Measurements from ENCODE around the gene KLHL7. TPM values are rescaled to one million over a fixed set of nuclear protein-coding genes. Genes with fewer than 3 reads are reported as not detected.

The KLHL7 gene
- total RNA-seq, 1 donor from 2014 or later, result 44.0 TPM

DNA sequence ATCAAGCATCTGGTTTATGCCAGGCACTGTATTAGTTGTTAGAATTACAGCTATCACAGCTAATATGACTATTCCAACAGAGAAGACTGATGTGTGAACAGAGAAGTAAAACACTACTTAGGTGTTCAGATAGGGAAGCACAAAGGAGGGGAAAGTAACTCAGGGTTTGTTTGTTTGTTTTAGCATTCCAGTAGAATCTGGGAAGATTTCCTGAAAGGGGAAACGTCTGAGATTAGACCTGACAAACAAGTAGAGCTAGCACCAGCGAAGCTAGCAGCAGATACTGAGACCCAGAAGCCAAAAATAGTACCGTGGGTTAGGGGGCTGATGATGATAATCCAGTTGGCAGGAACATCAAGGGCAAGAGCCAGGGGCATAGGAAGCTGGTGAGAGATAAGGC lies 28.8 kb upstream of the KLHL7 start:
- H3K27ac Mint-ChIP-seq, result peak overlapping the region; percentile 31

DNA sequence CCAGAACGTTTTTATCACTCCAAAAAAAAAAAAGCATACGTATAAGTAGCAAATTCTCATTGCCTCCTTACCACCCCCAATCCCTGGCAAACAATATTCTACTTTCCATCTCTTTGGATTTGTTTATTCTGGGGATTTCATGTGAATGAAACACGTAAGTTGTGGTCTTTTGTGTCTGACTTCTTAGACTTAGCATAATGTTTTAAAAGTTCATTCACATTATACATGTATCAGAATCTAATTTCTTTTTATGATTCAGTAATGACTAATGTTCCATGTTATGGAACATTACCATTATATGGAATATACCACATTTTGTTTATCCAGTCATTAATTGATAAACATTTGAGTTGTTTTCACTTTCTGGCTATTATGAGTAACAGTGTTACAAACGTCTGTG lies 12.5 kb upstream of the KLHL7 start:
- Mint-ChIP-seq H3K27ac (no peak overlapping the region), H3K4me1 (no peaks in the 10 kb centered on the region)

More for the DNA sequence above, 28.8 kb upstream of the KLHL7 start:
- Mint-ChIP-seq H3K36me3 (no peaks in the 10 kb centered on the region), H3K27me3 (ENCODE audit: low read depth) (no peaks in the 10 kb centered on the region), H3K4me1 (peaks cover 44% of the 10 kb centered on the region), H3K9me3 (no peaks in the 10 kb centered on the region), H3K4me3 (no peak overlapping the region)
- TF ChIP-seq, protein P1, sequence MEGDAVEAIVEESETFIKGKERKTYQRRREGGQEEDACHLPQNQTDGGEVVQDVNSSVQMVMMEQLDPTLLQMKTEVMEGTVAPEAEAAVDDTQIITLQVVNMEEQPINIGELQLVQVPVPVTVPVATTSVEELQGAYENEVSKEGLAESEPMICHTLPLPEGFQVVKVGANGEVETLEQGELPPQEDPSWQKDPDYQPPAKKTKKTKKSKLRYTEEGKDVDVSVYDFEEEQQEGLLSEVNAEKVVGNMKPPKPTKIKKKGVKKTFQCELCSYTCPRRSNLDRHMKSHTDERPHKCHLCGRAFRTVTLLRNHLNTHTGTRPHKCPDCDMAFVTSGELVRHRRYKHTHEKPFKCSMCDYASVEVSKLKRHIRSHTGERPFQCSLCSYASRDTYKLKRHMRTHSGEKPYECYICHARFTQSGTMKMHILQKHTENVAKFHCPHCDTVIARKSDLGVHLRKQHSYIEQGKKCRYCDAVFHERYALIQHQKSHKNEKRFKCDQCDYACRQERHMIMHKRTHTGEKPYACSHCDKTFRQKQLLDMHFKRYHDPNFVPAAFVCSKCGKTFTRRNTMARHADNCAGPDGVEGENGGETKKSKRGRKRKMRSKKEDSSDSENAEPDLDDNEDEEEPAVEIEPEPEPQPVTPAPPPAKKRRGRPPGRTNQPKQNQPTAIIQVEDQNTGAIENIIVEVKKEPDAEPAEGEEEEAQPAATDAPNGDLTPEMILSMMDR (IDR thresholded peaks at IDR 0.05; ENCODE audit: unreplicated experiment), result no peak
- DNase-seq (ENCODE audit: low spot score in 2 of 2, unreplicated experiment in 2 of 2), result no peak

DNA sequence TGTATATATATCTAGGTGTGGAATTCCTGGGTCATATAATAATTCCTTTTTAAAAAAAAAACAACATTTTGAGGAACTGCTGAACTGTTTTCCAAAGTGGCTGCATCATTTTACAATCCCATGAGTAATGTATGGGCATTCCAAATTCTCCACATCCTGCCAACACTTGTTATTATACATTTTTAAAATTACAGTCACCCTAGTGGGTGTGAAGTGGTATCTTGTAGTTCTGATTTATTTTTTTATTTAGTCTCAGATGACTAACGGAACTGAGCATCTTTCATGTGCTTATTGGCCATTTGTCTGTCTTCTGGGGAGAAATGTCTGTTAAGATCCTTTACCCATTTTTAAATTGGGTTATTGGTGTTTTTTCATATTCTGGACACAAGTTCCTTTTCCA lies 12.0 kb upstream of the KLHL7 start:
- Mint-ChIP-seq H3K4me1 (no peaks in the 10 kb centered on the region), H3K4me3 (no peak overlapping the region), H3K36me3 (no peaks in the 10 kb centered on the region), H3K27ac (no peak overlapping the region), H3K27me3 (ENCODE audit: low read depth) (peaks cover 15% of the 10 kb centered on the region), H3K9me3 (peaks cover 8% of the 10 kb centered on the region)
- DNase-seq (ENCODE audit: low spot score in 2 of 2, unreplicated experiment in 2 of 2), result no peak
- TF ChIP-seq, protein P1 (IDR thresholded peaks at IDR 0.05; ENCODE audit: unreplicated experiment), result no peak

More for the DNA sequence above, 12.5 kb upstream of the KLHL7 start:
- TF ChIP-seq, protein P1 (IDR thresholded peaks at IDR 0.05; ENCODE audit: unreplicated experiment), result no peak
- no peak for DNase-seq (ENCODE audit: low spot score in 2 of 2, unreplicated experiment in 2 of 2)
- Mint-ChIP-seq H3K36me3 (no peaks in the 10 kb centered on the region), H3K4me3 (no peak overlapping the region), H3K9me3 (peaks cover 4% of the 10 kb centered on the region), H3K27me3 (ENCODE audit: low read depth) (peaks cover 15% of the 10 kb centered on the region)

DNA sequence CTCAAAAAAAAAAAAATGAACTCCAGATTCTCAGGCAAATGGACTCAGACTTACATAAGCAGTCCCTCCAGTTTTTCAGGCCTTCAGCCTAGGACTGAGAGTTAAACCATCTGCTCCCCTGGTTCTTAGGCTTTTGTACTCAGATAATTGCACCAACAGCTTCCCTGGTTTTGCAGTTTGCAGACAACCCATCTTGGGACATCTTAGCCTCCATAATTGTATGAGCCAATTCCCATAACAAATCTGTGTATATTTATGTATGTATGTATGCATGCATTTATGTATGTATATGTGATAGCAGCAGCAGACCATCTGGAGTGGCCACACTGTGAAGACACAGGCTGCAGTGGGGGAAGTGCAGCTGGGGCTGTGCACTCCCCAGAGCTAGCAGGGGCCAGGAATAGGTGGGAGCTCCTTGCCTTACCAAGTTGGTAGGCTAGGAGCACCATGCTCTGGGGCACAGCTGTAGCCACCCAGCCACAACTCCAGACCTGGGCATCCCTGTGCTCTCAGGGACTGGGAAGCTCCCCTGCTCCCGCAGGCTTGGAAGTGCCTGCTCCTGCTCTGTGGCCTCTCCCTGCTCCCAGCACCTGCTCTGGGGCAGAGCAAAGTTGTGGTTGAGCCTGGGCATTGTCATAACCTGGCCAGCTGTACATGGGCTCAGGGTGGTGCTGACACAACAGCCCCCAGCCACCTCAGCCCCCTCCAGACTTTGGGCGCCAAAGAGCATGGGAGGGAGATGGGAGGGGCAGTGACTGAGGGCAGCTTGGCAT lies 8.9 kb upstream of the KLHL7 start:
- Mint-ChIP-seq H3K4me1 (no peaks in the 10 kb centered on the region), H3K27ac (no peak overlapping the region), H3K36me3 (no peaks in the 10 kb centered on the region), H3K27me3 (ENCODE audit: low read depth) (peaks cover 4% of the 10 kb centered on the region), H3K9me3 (peaks cover 13% of the 10 kb centered on the region), H3K4me3 (no peak overlapping the region)
- TF ChIP-seq, protein P1 (IDR thresholded peaks at IDR 0.05; ENCODE audit: unreplicated experiment), result no peak
- DNase-seq (ENCODE audit: low spot score in 2 of 2, unreplicated experiment in 2 of 2), result no peak

DNA sequence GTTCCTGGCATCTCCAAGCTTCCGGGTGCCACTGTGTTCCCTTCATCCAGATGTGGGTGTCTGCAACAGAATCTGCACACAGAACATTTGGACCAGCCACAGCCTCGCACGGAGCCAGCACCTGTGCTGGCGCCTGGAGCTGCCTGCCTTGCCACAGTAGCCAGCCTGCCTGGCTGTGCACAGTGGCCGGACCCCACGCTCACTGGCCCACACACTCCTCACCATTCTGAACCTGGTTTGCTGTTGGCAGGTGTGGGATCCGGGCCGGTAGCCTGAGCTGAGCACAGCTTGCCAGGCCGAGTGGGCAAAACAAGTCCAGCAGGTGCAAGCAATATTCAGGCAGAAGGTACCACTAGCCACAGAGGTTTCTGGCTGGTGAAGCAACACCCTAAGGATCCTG lies 7.6 kb upstream of the KLHL7 start:
- Mint-ChIP-seq H3K9me3 (peaks cover 26% of the 10 kb centered on the region), H3K4me3 (no peak overlapping the region), H3K4me1 (no peaks in the 10 kb centered on the region), H3K36me3 (peaks cover 10% of the 10 kb centered on the region), H3K27me3 (ENCODE audit: low read depth) (peaks cover 3% of the 10 kb centered on the region), H3K27ac (no peak overlapping the region)
- TF ChIP-seq, protein P1 (IDR thresholded peaks at IDR 0.05; ENCODE audit: unreplicated experiment), result no peak
- no peak for DNase-seq (ENCODE audit: low spot score in 2 of 2, unreplicated experiment in 2 of 2)

Data from mesothelial cell of epicardium (in vitro differentiated cells).